ENCODE measurements around the gene TIMM22.

TIMM22 gene

GRCh38 chr17:958712-959451 lies 38.0 kb upstream of the TIMM22 start:
- H3K36me3 ChIP-seq (ENCODE audit: control insufficient read depth in 2 of 2, insufficient read depth in 2 of 2, low read length in 2 of 2): no peaks in the 10 kb centered on the region
- H3K27me3 ChIP-seq (ENCODE audit: control insufficient read depth in 2 of 2, insufficient read depth in 2 of 2, low read length in 2 of 2): peaks cover 0 to 4% of the 10 kb centered on the region in 2 donors
- no peak overlapping the region for H3K27ac ChIP-seq (ENCODE audit: low read depth in 2 of 2, low read length in 2 of 2)
- H3K9me3 ChIP-seq (ENCODE audit: control insufficient read depth in 2 of 2, low read length in 2 of 2): no peaks in the 10 kb centered on the region
- no peak overlapping the region for H3K4me3 ChIP-seq (ENCODE audit: low read length in 2 of 2)
- no peak overlapping the region for H3K9ac ChIP-seq (ENCODE audit: low read depth in 1 of 2, low read length in 2 of 2)
- H3K4me1 ChIP-seq (ENCODE audit: control insufficient read depth in 2 of 2, insufficient read depth in 2 of 2, low read length in 2 of 2): no peaks in the 10 kb centered on the region

- Histone ChIP-seq H3K4me3 (ENCODE audit: low read length in 2 of 2) (no peak overlapping the region), H3K4me1 (ENCODE audit: control insufficient read depth in 2 of 2, insufficient read depth in 2 of 2, low read length in 2 of 2) (no peaks in the 10 kb centered on the region), H3K27ac (ENCODE audit: low read depth in 2 of 2, low read length in 2 of 2) (no peak overlapping the region)
These were observed 34.8 kb upstream of the TIMM22 start for GRCh38 chr17:962166-962565.

GRCh38 chr17:962670-963069 lies 34.3 kb upstream of the TIMM22 start:
- H3K36me3 ChIP-seq (ENCODE audit: control insufficient read depth in 2 of 2, insufficient read depth in 2 of 2, low read length in 2 of 2): no peaks in the 10 kb centered on the region
- no peak overlapping the region for H3K27ac ChIP-seq (ENCODE audit: low read depth in 2 of 2, low read length in 2 of 2)
- peaks cover 0 to 4% of the 10 kb centered on the region in 2 donors for H3K27me3 ChIP-seq (ENCODE audit: control insufficient read depth in 2 of 2, insufficient read depth in 2 of 2, low read length in 2 of 2)
- no peaks in the 10 kb centered on the region for H3K4me1 ChIP-seq (ENCODE audit: control insufficient read depth in 2 of 2, insufficient read depth in 2 of 2, low read length in 2 of 2)
- H3K9ac ChIP-seq (ENCODE audit: low read depth in 1 of 2, low read length in 2 of 2): no peak overlapping the region
- H3K4me3 ChIP-seq (ENCODE audit: low read length in 2 of 2): no peak overlapping the region
- H3K9me3 ChIP-seq (ENCODE audit: control insufficient read depth in 2 of 2, low read length in 2 of 2): no peaks in the 10 kb centered on the region

More at GRCh38 chr17:962166-962565, 34.8 kb upstream of the TIMM22 start:
- peaks cover 0 to 4% of the 10 kb centered on the region in 2 donors for H3K27me3 ChIP-seq (ENCODE audit: control insufficient read depth in 2 of 2, insufficient read depth in 2 of 2, low read length in 2 of 2)
- H3K9me3 ChIP-seq (ENCODE audit: control insufficient read depth in 2 of 2, low read length in 2 of 2): no peaks in the 10 kb centered on the region
- no peaks in the 10 kb centered on the region for H3K36me3 ChIP-seq (ENCODE audit: control insufficient read depth in 2 of 2, insufficient read depth in 2 of 2, low read length in 2 of 2)
- no peak overlapping the region for H3K9ac ChIP-seq (ENCODE audit: low read depth in 1 of 2, low read length in 2 of 2)

GRCh38 chr17:964876-965275 lies 32.1 kb upstream of the TIMM22 start:
- Histone ChIP-seq H3K36me3 (ENCODE audit: control insufficient read depth in 2 of 2, insufficient read depth in 2 of 2, low read length in 2 of 2) (no peaks in the 10 kb centered on the region), H3K9me3 (ENCODE audit: control insufficient read depth in 2 of 2, low read length in 2 of 2) (no peaks in the 10 kb centered on the region), H3K4me3 (ENCODE audit: low read length in 2 of 2) (no peak overlapping the region), H3K27me3 (ENCODE audit: control insufficient read depth in 2 of 2, insufficient read depth in 2 of 2, low read length in 2 of 2) (peaks cover 5 to 8% of the 10 kb centered on the region in 2 donors), H3K4me1 (ENCODE audit: control insufficient read depth in 2 of 2, insufficient read depth in 2 of 2, low read length in 2 of 2) (no peaks in the 10 kb centered on the region), H3K9ac (ENCODE audit: low read depth in 1 of 2, low read length in 2 of 2) (no peak overlapping the region), H3K27ac (ENCODE audit: low read depth in 2 of 2, low read length in 2 of 2) (no peak overlapping the region)

- no peak overlapping the region for H3K4me3 ChIP-seq (ENCODE audit: low read length in 2 of 2)
- H3K9me3 ChIP-seq (ENCODE audit: control insufficient read depth in 2 of 2, low read length in 2 of 2): no peaks in the 10 kb centered on the region
- H3K4me1 ChIP-seq (ENCODE audit: control insufficient read depth in 2 of 2, insufficient read depth in 2 of 2, low read length in 2 of 2): no peaks in the 10 kb centered on the region
- no peaks in the 10 kb centered on the region for H3K36me3 ChIP-seq (ENCODE audit: control insufficient read depth in 2 of 2, insufficient read depth in 2 of 2, low read length in 2 of 2)
- H3K9ac ChIP-seq (ENCODE audit: low read depth in 1 of 2, low read length in 2 of 2): no peak overlapping the region
- no peak overlapping the region for H3K27ac ChIP-seq (ENCODE audit: low read depth in 2 of 2, low read length in 2 of 2)
- peaks cover 6 to 11% of the 10 kb centered on the region in 2 donors for H3K27me3 ChIP-seq (ENCODE audit: control insufficient read depth in 2 of 2, insufficient read depth in 2 of 2, low read length in 2 of 2)
These were observed 31.5 kb upstream of the TIMM22 start for GRCh38 chr17:965311-965989.

- no peaks in the 10 kb centered on the region for H3K4me1 ChIP-seq (ENCODE audit: control insufficient read depth in 2 of 2, insufficient read depth in 2 of 2, low read length in 2 of 2)
- no peak overlapping the region for H3K4me3 ChIP-seq (ENCODE audit: low read length in 2 of 2)
- H3K9me3 ChIP-seq (ENCODE audit: control insufficient read depth in 2 of 2, low read length in 2 of 2): no peaks in the 10 kb centered on the region
- H3K9ac ChIP-seq (ENCODE audit: low read depth in 1 of 2, low read length in 2 of 2): no peak overlapping the region
- peaks cover 11 to 12% of the 10 kb centered on the region in 2 donors for H3K27me3 ChIP-seq (ENCODE audit: control insufficient read depth in 2 of 2, insufficient read depth in 2 of 2, low read length in 2 of 2)
- H3K36me3 ChIP-seq (ENCODE audit: control insufficient read depth in 2 of 2, insufficient read depth in 2 of 2, low read length in 2 of 2): no peaks in the 10 kb centered on the region
- no peak overlapping the region for H3K27ac ChIP-seq (ENCODE audit: low read depth in 2 of 2, low read length in 2 of 2)
These were observed 29.8 kb upstream of the TIMM22 start for GRCh38 chr17:967122-967521.

- Histone ChIP-seq H3K9ac (ENCODE audit: low read depth in 1 of 2, low read length in 2 of 2) (no peak overlapping the region), H3K36me3 (ENCODE audit: control insufficient read depth in 2 of 2, insufficient read depth in 2 of 2, low read length in 2 of 2) (no peaks in the 10 kb centered on the region), H3K9me3 (ENCODE audit: control insufficient read depth in 2 of 2, low read length in 2 of 2) (no peaks in the 10 kb centered on the region), H3K27ac (ENCODE audit: low read depth in 2 of 2, low read length in 2 of 2) (no peak overlapping the region), H3K27me3 (ENCODE audit: control insufficient read depth in 2 of 2, insufficient read depth in 2 of 2, low read length in 2 of 2) (peaks cover 11% of the 10 kb centered on the region in 2 donors), H3K4me3 (ENCODE audit: low read length in 2 of 2) (peak overlapping the region in 1 of 2 donors; percentile 29), H3K4me1 (ENCODE audit: control insufficient read depth in 2 of 2, insufficient read depth in 2 of 2, low read length in 2 of 2) (no peaks in the 10 kb centered on the region)
These were observed 27.9 kb upstream of the TIMM22 start for GRCh38 chr17:968812-969730.

GRCh38 chr17:969811-970355 lies 27.0 kb upstream of the TIMM22 start:
- Histone ChIP-seq H3K27me3 (ENCODE audit: control insufficient read depth in 2 of 2, insufficient read depth in 2 of 2, low read length in 2 of 2) (peaks cover 11% of the 10 kb centered on the region in 2 donors), H3K4me1 (ENCODE audit: control insufficient read depth in 2 of 2, insufficient read depth in 2 of 2, low read length in 2 of 2) (no peaks in the 10 kb centered on the region), H3K4me3 (ENCODE audit: low read length in 2 of 2) (peak overlapping the region in 1 of 2 donors; percentile 29), H3K36me3 (ENCODE audit: control insufficient read depth in 2 of 2, insufficient read depth in 2 of 2, low read length in 2 of 2) (no peaks in the 10 kb centered on the region), H3K27ac (ENCODE audit: low read depth in 2 of 2, low read length in 2 of 2) (no peak overlapping the region), H3K9me3 (ENCODE audit: control insufficient read depth in 2 of 2, low read length in 2 of 2) (no peaks in the 10 kb centered on the region), H3K9ac (ENCODE audit: low read depth in 1 of 2, low read length in 2 of 2) (no peak overlapping the region)

GRCh38 chr17:970364-970763 lies 26.6 kb upstream of the TIMM22 start:
- H3K4me1 ChIP-seq (ENCODE audit: control insufficient read depth in 2 of 2, insufficient read depth in 2 of 2, low read length in 2 of 2): no peaks in the 10 kb centered on the region
- H3K27me3 ChIP-seq (ENCODE audit: control insufficient read depth in 2 of 2, insufficient read depth in 2 of 2, low read length in 2 of 2): peaks cover 11 to 14% of the 10 kb centered on the region in 2 donors
- no peak overlapping the region for H3K27ac ChIP-seq (ENCODE audit: low read depth in 2 of 2, low read length in 2 of 2)
- no peaks in the 10 kb centered on the region for H3K36me3 ChIP-seq (ENCODE audit: control insufficient read depth in 2 of 2, insufficient read depth in 2 of 2, low read length in 2 of 2)
- H3K9ac ChIP-seq (ENCODE audit: low read depth in 1 of 2, low read length in 2 of 2): no peak overlapping the region
- H3K9me3 ChIP-seq (ENCODE audit: control insufficient read depth in 2 of 2, low read length in 2 of 2): no peaks in the 10 kb centered on the region
- no peak overlapping the region for H3K4me3 ChIP-seq (ENCODE audit: low read length in 2 of 2)

Measured in mucosa of rectum (tissue), 2 donors.